GM12873 (cell line): ENCODE measurements around the gene SLC39A2.

ENCODE experiments used
- CTCF ChIP-seq: IDR thresholded peaks from 2 replicates; pipeline ENCODE4 v1.5.1; 2012; ENCODE audit warnings: low read depth, mild to moderate bottlenecking, moderate library complexity, low read length, control low read depth; ENCODE audit not compliant: insufficient read depth; ENCODE audit errors: missing control alignments

SLC39A2 gene

GRCh38 chr14:21039585-21040369 is 40.7 kb downstream of the SLC39A2 start:
- TF ChIP-seq CTCF, result peak; percentile 69

- TF ChIP-seq CTCF, result no peak
Measured at GRCh38 chr14:21040370-21040925, 41.4 kb downstream of the SLC39A2 start.

- no peak for TF ChIP-seq CTCF
Measured at GRCh38 chr14:21041676-21042433, 42.8 kb downstream of the SLC39A2 start, which contains the start of gene RNASE7. TSS of gene RNASE7 (plus strand) at chr14:21042362. CDS start at chr14:21042993, 631 bp downstream.

GRCh38 chr14:21042918-21043317 is 43.8 kb downstream of the SLC39A2 start:
- TF ChIP-seq CTCF, result no peak

GRCh38 chr14:21043387-21043973 is 44.4 kb downstream of the SLC39A2 start:
- no peak for TF ChIP-seq CTCF

- no peak for TF ChIP-seq CTCF
Measured at GRCh38 chr14:21043974-21044618, 45.0 kb downstream of the SLC39A2 start.
